GM23338 (cell line): ENCODE measurements around the gene MCC. TPM values are rescaled to one million over a fixed set of nuclear protein-coding genes. Genes with fewer than 3 reads are reported as not detected.

Experiments used
- ATAC-seq: fragments of 200-7000 bp; cut with Tn5 transposase; 3 replicates; pipeline ENCODE4 v1.9.1; 2020
- DNase-seq: peaks from one replicate; pipeline ENCODE4 v3.0.0-alpha.2; 2015; ENCODE audit warnings: low spot score
- H2AFZ ChIP-seq: fragments of 200-600 bp; sonication (generic); 2 replicates; pipeline ENCODE4 v1.8.0; 2016; ENCODE audit warnings: antibody characterized with exemption, mild to moderate bottlenecking, moderate library complexity
- H3F3A ChIP-seq: fragments of 200-600 bp; sonication (generic); replicated peaks from 2 replicates; pipeline ENCODE4 v1.8.0; 2017; ENCODE audit warnings: antibody characterized with exemption, mixed run types, low read depth
- H3K27ac ChIP-seq: fragments of 200-600 bp; sonication (generic); 2 replicates; pipeline ENCODE4 v1.6.1; 2016; ENCODE audit warnings: low read depth
- H3K27me3 ChIP-seq: fragments of 200-600 bp; sonication (generic); 2 replicates; pipeline ENCODE4 v1.8.0; 2016; ENCODE audit warnings: mild to moderate bottlenecking, mixed run types, moderate library complexity; ENCODE audit not compliant: insufficient read depth
- H3K36me3 ChIP-seq: fragments of 200-600 bp; sonication (generic); 2 replicates; pipeline ENCODE4 v1.8.0; 2016; ENCODE audit warnings: mild to moderate bottlenecking; ENCODE audit not compliant: insufficient read depth
- H3K4me1 ChIP-seq: fragments of 200-600 bp; sonication (generic); 2 replicates; pipeline ENCODE4 v1.8.0; 2016; ENCODE audit warnings: mild to moderate bottlenecking, moderate library complexity; ENCODE audit not compliant: insufficient read depth
- H3K4me2 ChIP-seq: fragments of 200-600 bp; sonication (generic); 2 replicates; pipeline ENCODE4 v1.7.1; 2017; ENCODE audit warnings: mixed run types
- H3K4me3 ChIP-seq: fragments of 200-600 bp; sonication (generic); 2 replicates; pipeline ENCODE4 v1.6.1; 2016; ENCODE audit warnings: mixed run types
- H3K79me2 ChIP-seq: fragments of 200-600 bp; sonication (generic); replicated peaks from 2 replicates; pipeline ENCODE4 v1.8.0; 2017; ENCODE audit warnings: mild to moderate bottlenecking; ENCODE audit not compliant: insufficient read depth
- H3K9me2 ChIP-seq: fragments of 200-600 bp; sonication (generic); 2 replicates; pipeline ENCODE4 v1.8.0; 2017; ENCODE audit not compliant: insufficient read depth
- H4K20me1 ChIP-seq: fragments of 200-600 bp; sonication (generic); replicated peaks from 2 replicates; pipeline ENCODE4 v1.8.0; 2017; ENCODE audit warnings: mild to moderate bottlenecking; ENCODE audit not compliant: insufficient read depth
- H3K27ac Mint-ChIP-seq: 2 replicates; pipeline ENCODE4 v1.8.0; 2020; ENCODE audit warnings: inconsistent platforms, mild to moderate bottlenecking, moderate library complexity, mixed read lengths
- H3K27me3 Mint-ChIP-seq: 3 replicates; pipeline ENCODE4 v1.8.0; 2022; ENCODE audit warnings: low read depth, mild to moderate bottlenecking, moderate library complexity, mixed read lengths, inconsistent platforms; ENCODE audit not compliant: insufficient read depth, poor library complexity
- H3K36me3 Mint-ChIP-seq: 3 replicates; pipeline ENCODE4 v1.8.0; 2021; ENCODE audit warnings: low read depth, mild to moderate bottlenecking, inconsistent platforms, moderate library complexity, mixed read lengths
- H3K4me1 Mint-ChIP-seq: 3 replicates; pipeline ENCODE4 v1.8.0; 2020; ENCODE audit warnings: mild to moderate bottlenecking, inconsistent platforms, mixed read lengths
- H3K4me3 Mint-ChIP-seq: 3 replicates; pipeline ENCODE4 v1.8.0; 2021; ENCODE audit warnings: moderate library complexity, mild to moderate bottlenecking, inconsistent platforms, mixed read lengths
- H3K9me3 Mint-ChIP-seq: 3 replicates; pipeline ENCODE4 v1.8.0; 2020; ENCODE audit warnings: moderate library complexity, mild to moderate bottlenecking, inconsistent platforms, mixed read lengths
- CREB1 ChIP-seq: fragments of 250-450 bp; sonication (Bioruptor Pico); IDR thresholded peaks from 2 replicates; pipeline ENCODE4 v1.5.0; 2020; ENCODE audit warnings: low read depth, mild to moderate bottlenecking, moderate library complexity
- EZH2 ChIP-seq: fragments of 200-600 bp; sonication (generic); IDR thresholded peaks from one replicate; pipeline ENCODE4 v1.8.0; 2017; ENCODE audit warnings: antibody characterized with exemption, mild to moderate bottlenecking, low read depth; ENCODE audit not compliant: unreplicated experiment
- JUNB ChIP-seq: IDR thresholded peaks from one replicate; pipeline ENCODE4 v1.6.1; 2016; ENCODE audit warnings: antibody characterized with exemption; ENCODE audit not compliant: unreplicated experiment
- POLR2AphosphoS5 ChIP-seq: IDR thresholded peaks from 2 replicates; pipeline ENCODE4 v1.6.1; 2016; ENCODE audit warnings: antibody characterized with exemption, low read depth
- ZNF114 ChIP-seq: fragments of 250-450 bp; sonication (Bioruptor Pico); IDR thresholded peaks from 2 replicates; pipeline ENCODE4 v1.5.0; 2020; ENCODE audit warnings: mild to moderate bottlenecking, moderate library complexity
- polyA plus RNA-seq: library from polyadenylated mRNA; unstranded; fragments of >200 nt; fragmentation: Nextera tagmentation; extraction: Ambion mirVana; gene quantifications from 2 replicates; pipeline ENCODE4 v1.2.1, GENCODE V29; 2016
- total RNA-seq: library from RNA; depleted of rRNA; stranded (reverse); fragments of >200 nt; shearing (Covaris generic); gene quantifications from 2 replicates; pipeline ENCODE4 v1.2.3, GENCODE V29; 2014
- TF ChIP-seq, protein P1 (sequence below): IDR thresholded peaks from one replicate; pipeline ENCODE4 v1.6.1; 2018; ENCODE audit warnings: antibody characterized with exemption; ENCODE audit not compliant: unreplicated experiment

MCC gene
- total and polyA plus RNA-seq, 2 experiments from 2014 or later: 3.8 to 10.1 TPM

DNA sequence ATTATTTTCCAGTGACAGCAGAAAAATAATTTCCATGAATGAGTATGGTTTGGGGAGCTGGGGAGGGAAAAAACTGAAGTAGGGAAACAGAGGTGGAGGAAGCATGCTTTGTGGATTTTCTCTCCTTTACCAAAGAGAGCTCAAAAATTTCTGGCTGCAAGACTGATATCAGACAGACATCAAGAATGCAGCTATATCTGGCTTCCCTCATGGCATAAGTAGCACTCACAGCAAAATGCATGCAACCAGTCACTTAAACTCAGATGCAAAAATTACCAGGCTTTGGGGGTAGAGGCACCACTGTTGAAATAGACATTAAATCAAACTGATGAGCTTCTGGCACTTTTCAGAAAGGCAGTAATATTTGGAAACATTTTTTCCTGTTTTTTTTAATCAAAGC is 250.4 kb downstream of the MCC start:
- no peaks in the 10 kb centered on the region for H3K79me2 ChIP-seq
- TF ChIP-seq, protein P1, sequence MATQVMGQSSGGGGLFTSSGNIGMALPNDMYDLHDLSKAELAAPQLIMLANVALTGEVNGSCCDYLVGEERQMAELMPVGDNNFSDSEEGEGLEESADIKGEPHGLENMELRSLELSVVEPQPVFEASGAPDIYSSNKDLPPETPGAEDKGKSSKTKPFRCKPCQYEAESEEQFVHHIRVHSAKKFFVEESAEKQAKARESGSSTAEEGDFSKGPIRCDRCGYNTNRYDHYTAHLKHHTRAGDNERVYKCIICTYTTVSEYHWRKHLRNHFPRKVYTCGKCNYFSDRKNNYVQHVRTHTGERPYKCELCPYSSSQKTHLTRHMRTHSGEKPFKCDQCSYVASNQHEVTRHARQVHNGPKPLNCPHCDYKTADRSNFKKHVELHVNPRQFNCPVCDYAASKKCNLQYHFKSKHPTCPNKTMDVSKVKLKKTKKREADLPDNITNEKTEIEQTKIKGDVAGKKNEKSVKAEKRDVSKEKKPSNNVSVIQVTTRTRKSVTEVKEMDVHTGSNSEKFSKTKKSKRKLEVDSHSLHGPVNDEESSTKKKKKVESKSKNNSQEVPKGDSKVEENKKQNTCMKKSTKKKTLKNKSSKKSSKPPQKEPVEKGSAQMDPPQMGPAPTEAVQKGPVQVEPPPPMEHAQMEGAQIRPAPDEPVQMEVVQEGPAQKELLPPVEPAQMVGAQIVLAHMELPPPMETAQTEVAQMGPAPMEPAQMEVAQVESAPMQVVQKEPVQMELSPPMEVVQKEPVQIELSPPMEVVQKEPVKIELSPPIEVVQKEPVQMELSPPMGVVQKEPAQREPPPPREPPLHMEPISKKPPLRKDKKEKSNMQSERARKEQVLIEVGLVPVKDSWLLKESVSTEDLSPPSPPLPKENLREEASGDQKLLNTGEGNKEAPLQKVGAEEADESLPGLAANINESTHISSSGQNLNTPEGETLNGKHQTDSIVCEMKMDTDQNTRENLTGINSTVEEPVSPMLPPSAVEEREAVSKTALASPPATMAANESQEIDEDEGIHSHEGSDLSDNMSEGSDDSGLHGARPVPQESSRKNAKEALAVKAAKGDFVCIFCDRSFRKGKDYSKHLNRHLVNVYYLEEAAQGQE: no peak
- TF ChIP-seq CREB1 (CRISPR knock-in tag): no peak
- TF ChIP-seq ZNF114: no peak
- no peak for TF ChIP-seq JUNB
- ATAC-seq (no peak), DNase-seq (no peak)
- no peaks in the 10 kb centered on the region for H4K20me1 ChIP-seq
- H3K4me1 ChIP-seq: peaks cover 44% of the 10 kb centered on the region
- H3K4me2 ChIP-seq: no peak overlapping the region
- no peak overlapping the region for H3K4me3 ChIP-seq
- no peak overlapping the region for H3K4me3 Mint-ChIP-seq
- no peaks in the 10 kb centered on the region for H3K36me3 ChIP-seq
- no peaks in the 10 kb centered on the region for H3K9me2 ChIP-seq
- H3K27me3 Mint-ChIP-seq: peaks cover 3% of the 10 kb centered on the region
- H3F3A ChIP-seq: no peaks in the 10 kb centered on the region
- H3K36me3 Mint-ChIP-seq: no peaks in the 10 kb centered on the region
- H3K4me1 Mint-ChIP-seq: peaks cover 51% of the 10 kb centered on the region
- no peaks in the 10 kb centered on the region for H3K9me3 Mint-ChIP-seq
- H3K27ac Mint-ChIP-seq: peak overlapping the region; percentile 57; the same call in 1 of the 2 replicates
- H2AFZ ChIP-seq: no peak overlapping the region
- no peak overlapping the region for H3K27ac ChIP-seq
- no peaks in the 10 kb centered on the region for H3K27me3 ChIP-seq

DNA sequence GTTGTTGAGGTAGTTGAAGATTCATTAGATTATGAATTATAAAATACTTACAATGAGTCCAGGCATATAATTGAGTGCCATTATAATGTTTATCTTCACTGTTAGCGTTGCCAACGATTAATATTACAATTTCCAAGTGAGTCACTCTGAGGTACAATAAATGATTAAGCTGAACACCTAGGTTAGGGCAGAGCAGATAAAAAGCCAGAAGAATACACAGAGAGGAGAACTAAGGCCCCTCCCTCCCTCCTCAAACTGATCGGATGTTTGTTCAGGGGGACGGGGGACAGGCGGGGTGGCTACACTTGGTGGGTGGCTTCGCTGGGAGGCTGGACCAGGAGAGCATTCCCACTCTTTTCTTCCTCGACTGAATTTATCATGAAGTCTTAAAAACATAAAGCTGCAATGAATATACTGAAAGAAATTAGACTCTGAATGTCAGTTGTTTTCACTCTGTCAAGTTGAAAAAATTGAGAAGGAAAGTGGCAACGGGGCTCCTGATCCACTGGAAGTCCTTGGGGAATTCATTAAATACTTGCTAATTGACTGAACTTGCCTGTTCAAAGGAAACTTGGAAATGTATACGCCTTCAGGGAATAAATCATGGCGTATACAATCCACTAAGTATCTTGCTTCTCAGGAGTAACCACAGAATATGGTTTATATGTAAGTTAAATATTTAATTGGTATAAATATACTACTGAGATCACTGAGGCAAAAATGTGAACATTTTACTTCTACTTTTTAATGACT is 251.5 kb downstream of the MCC start:
- peak overlapping the region; percentile 41; the same call in 1 of the 2 replicates for H3K27ac Mint-ChIP-seq
- Histone ChIP-seq H3K27ac (no peak overlapping the region), H3K79me2 (no peaks in the 10 kb centered on the region), H3K4me2 (peak overlapping the region; percentile 11; the same call in 1 of the 2 replicates), H3K9me2 (no peaks in the 10 kb centered on the region), H3K4me3 (no peak overlapping the region), H4K20me1 (no peaks in the 10 kb centered on the region), H3K36me3 (no peaks in the 10 kb centered on the region), H3F3A (no peaks in the 10 kb centered on the region), H2AFZ (no peak overlapping the region), H3K27me3 (no peaks in the 10 kb centered on the region), H3K4me1 (peaks cover 44% of the 10 kb centered on the region)
- no peak for DNase-seq
- H3K4me1 Mint-ChIP-seq: peaks cover 54% of the 10 kb centered on the region
- ATAC-seq: peak; percentile 65
- H3K9me3 Mint-ChIP-seq: no peaks in the 10 kb centered on the region
- H3K4me3 Mint-ChIP-seq: no peak overlapping the region
- H3K27me3 Mint-ChIP-seq: peaks cover 3% of the 10 kb centered on the region
- TF ChIP-seq EZH2 (no peak), POLR2AphosphoS5 (no peak)
- H3K36me3 Mint-ChIP-seq: no peaks in the 10 kb centered on the region

DNA sequence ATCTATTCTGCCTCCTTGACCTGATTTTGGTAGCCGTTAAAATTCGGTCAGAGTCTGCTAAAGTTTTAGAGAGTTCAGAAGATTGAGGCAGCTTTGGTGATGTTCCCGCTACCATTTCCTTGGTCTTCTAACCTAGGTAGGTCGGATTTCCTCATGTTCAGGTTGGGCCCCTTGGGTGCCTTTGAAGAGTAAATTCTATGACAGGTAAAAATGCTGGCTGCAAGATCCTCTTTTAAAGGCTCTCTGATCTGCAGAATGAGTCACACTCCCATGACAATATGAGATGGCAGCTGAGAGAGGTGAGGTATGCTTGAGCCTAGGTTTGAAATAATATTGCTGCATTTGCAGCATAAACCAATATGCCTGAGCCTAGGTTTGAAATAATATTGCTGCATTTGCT is 252.4 kb downstream of the MCC start:
- Histone ChIP-seq H3K27ac (no peak overlapping the region), H3F3A (no peaks in the 10 kb centered on the region), H3K9me2 (no peaks in the 10 kb centered on the region), H3K4me3 (no peak overlapping the region; the same call in 1 of the 2 replicates), H3K27me3 (no peaks in the 10 kb centered on the region), H3K79me2 (no peaks in the 10 kb centered on the region), H3K4me2 (peak overlapping the region; percentile 67; the same call in 1 of the 2 replicates), H2AFZ (no peak overlapping the region), H4K20me1 (no peaks in the 10 kb centered on the region), H3K36me3 (no peaks in the 10 kb centered on the region), H3K4me1 (peaks cover 48% of the 10 kb centered on the region)
- no peak overlapping the region; the same call in 2 of the 3 replicates for H3K4me3 Mint-ChIP-seq
- no peaks in the 10 kb centered on the region for H3K9me3 Mint-ChIP-seq
- peaks cover 62% of the 10 kb centered on the region for H3K4me1 Mint-ChIP-seq
- DNase-seq (peak; percentile 39), ATAC-seq (peak; percentile 52)
- no peaks in the 10 kb centered on the region for H3K36me3 Mint-ChIP-seq
- H3K27me3 Mint-ChIP-seq: peaks cover 3% of the 10 kb centered on the region
- H3K27ac Mint-ChIP-seq: no peak overlapping the region
- TF ChIP-seq ZNF114 (no peak), JUNB (no peak)
